ENCODE results near the gene CDO1. TPM values are rescaled to one million over a fixed set of nuclear protein-coding genes. Genes with fewer than 3 reads are reported as not detected.

CDO1 gene
- total RNA-seq (2014; rRNA removed; shearing (Covaris generic)) = 0.42 and 1.1 TPM in 2 replicates
- 0.54 and 0.70 TPM in 2 replicates for polyA plus RNA-seq (2015; cell fraction: cytosol; rRNA removed)
- polyA plus RNA-seq (2015; cell fraction: nucleus; rRNA removed) = 0.10 TPM in 1 of 2 replicates, not detected in the other

DNA sequence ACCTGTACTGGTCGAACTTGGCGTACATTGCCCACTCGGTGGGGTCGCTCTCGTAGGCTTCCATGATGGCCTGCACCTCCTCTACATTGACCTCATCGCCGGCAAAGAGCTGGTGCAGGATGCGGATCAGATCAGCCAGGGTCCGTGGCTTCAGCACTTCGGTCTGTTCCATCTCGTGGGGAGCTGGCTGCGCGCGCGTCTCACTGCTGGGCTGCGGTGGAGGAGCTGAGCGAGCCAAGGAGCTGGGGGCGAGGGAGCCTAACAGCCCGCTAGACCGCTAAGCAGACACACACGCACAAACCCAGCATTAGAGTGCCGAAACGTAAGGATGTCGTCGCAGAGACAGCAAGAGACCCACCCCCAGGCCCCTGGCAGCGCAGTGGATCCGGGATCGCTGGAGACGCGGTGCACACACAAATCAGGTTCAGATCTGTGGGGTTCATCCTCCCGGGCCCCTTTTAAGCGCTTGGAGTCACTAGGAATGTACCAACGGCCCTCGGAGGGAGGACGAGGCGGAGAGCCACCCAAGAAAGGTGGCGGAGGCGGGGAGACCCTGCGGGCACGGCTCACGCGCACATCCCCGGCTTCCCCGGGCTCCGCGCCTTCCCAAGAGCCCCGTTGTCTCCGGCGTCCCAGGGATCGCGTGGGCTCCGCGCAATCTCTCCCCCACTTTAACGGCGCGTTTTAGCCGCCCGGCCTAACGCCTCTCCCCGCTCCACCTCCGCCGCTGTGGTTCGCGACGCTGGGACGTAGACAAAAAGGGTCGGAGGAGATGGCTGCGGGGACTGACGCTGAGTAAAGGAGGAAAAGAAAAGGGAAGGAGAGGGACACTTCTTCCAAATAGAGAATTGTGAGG, at the start of gene CDO1:
Gene CDO1 (minus strand): TSS at position 434 of the 856 bp plus-strand sequence. CDS start 262 bp downstream, at position 172.
- in situ Hi-C loops (cut with HindIII; ENCODE audit: low pct_unique_long_range_greater_than_20kb, low sequenced_read_pairs) = no loop called here
- DNase-seq (ENCODE audit: low read depth, low spot score) = no peak

DNA sequence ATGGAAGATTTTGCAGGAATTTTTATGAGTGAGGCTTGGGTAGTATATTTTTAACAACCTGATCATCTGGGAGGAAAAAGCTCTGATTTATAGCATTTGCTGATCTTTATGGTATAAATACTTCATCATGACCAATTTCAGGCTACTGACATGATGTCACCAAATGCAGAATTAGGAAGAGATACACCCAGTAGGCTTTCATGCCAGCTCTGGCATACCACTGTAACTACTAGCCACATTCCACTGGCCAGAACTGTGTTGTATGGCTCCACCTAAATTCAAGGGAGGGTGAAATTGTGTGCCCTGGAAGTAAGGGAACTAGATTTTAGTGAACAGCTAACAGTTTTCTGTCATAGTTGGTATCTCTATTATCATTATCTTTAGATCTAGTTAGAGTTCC, 42.9 kb upstream of the CDO1 start:
- in situ Hi-C loops (cut with HindIII; ENCODE audit: low pct_unique_long_range_greater_than_20kb, low sequenced_read_pairs) = no loop called here
- DNase-seq (ENCODE audit: low read depth, low spot score) = no peak

DNA sequence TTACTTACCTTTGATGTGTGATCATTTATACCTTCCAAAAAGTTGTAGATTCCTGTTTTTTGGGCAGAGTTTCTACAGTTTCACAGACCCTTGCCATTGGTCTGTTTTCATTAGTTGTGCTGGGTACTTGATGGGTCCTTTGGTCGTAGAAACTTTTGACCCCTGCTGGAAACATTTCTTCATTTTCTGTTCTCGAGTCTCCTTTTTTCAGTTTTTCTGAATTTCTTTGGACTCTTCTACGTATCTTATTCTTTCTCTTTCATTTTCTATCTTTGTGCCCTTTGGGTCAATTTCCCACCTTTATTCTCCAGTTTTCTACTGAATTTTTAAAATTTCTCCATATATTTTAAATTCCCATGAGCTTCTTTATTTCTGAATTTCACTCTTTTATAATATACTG, 41.9 kb upstream of the CDO1 start:
- DNase-seq (ENCODE audit: low read depth, low spot score) = no peak
- in situ Hi-C loops (cut with HindIII; ENCODE audit: low pct_unique_long_range_greater_than_20kb, low sequenced_read_pairs) = no loop called here

DNA sequence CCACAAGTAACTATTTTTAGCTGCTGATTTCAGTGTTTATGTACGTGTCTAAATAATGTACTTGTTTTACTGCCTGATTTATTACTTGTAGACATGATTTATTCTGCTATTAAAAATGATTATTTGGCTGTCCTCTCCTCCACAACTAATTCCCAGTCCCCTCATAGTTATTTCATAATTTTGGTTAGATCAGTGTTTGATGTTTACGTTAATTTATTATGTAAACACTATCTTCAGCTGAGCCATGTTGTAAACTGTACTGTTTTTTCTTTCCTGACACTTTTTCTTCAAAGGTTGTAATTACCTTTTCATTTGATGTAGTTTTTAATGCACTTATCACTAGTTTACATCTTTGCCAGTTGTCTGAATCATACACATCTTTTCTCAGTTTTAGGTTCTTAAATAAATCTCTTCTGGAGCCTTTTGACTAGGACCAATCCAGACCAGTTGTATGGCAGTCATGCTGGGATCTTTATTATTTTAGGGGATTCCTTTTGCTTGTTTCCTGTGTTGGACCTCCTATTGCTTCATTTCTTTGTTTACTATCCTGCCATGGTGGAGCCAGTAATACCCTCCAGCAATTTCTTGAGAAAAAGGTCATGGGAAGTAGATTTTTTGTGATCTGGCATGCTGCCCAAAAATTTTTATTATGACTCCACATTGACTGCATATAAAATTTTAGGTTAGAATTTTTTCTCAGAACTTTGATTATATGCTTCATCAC, 41.3 kb upstream of the CDO1 start:
- in situ Hi-C loops (cut with HindIII; ENCODE audit: low pct_unique_long_range_greater_than_20kb, low sequenced_read_pairs) = no loop called here
- peak; percentile 92 for DNase-seq (ENCODE audit: low read depth, low spot score)

DNA sequence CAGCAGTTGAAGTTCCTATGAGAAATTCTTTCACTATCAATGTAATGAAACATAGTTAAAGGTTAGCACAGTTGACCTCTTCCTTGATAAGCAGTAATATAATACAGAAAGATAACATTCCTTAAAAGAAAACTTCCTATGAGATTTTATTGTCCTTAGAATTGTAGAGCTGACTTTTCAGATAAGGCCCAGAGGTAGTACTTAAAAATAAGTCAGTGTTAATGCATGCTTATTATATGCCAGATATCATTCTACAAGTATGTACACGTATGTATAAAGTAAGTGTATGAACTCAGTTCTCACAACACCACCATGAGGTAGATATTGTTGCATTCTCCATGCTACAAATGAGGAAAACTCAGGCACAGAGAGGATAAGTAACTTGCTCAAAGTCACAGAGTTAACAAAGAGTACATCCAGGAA, 40.6 kb upstream of the CDO1 start:
- DNase-seq (ENCODE audit: low read depth, low spot score) = no peak
- in situ Hi-C loops (cut with HindIII; ENCODE audit: low pct_unique_long_range_greater_than_20kb, low sequenced_read_pairs) = no loop called here

DNA sequence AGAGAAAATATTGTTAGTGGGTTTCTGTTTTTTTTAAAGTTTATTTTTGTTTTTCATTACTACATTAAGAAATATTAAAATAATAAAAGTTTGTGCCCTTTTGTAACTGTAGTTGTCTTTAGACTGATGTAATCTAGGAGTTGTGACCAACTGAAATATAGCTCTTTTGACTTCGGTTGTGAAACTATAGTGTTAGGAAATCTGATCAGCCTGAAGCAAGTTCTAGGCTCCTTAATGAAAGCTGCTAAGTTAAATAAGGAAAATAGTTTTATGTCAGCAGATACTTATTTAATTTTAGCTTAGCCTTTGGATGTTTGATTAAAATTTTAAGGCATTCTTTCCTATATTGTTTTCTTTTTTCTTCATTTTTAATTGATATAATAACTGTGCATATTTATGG, 39.5 kb upstream of the CDO1 start:
- in situ Hi-C loops (cut with HindIII; ENCODE audit: low pct_unique_long_range_greater_than_20kb, low sequenced_read_pairs) = no loop called here
- no peak for DNase-seq (ENCODE audit: low read depth, low spot score)

DNA sequence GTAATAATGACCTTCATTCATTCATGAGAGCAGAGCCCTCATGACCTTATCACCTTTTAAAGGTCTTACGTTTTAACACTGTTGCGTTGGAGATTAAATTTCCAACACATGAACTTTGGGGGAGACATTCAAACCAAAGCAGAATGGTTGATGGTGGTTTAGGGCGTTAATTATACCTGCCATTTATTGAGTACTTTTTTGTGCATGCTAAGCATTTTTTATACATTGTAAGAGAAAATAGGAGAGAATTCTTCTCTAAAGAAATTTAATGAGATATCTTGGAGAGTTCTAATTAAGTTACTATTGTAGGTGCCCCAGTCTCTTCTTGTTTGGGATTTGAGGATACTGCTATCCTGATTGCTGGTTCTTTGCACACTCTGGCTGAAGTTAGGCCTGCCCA, 37.7 kb upstream of the CDO1 start:
- no peak for DNase-seq (ENCODE audit: low read depth, low spot score)
- in situ Hi-C loops (cut with HindIII; ENCODE audit: low pct_unique_long_range_greater_than_20kb, low sequenced_read_pairs) = no loop called here

DNA sequence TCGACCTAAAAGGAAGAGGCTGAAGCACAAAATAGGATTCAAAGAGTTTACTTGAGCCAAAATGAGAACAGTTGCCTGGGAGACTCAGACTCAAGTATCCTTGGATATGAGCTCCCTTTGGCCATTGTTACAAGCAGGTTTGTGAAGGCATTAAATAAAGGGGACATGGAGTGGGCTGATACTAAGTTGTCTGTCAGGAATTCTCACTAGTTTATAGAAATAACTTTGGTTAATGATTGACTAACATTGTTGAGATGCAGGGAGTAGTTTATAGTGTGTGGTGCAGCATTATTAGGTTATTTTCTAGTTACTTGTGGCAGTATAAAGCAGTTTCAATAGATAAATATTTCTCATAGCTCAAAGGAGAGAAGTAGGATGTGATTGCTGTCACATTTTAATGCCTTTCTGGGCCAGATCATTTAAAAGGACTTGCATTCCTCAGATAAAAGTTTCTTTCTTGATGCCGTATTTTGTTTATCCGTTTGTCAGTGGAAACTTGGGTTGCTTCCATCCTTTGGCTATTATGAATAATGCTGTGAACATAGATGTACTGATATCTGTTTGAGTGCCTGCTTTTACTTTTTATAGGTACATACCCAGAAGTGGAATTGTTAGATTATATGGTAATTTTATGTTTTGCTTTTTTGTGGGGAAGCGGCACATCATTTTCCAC, 34.4 kb upstream of the CDO1 start:
- in situ Hi-C loops (cut with HindIII; ENCODE audit: low pct_unique_long_range_greater_than_20kb, low sequenced_read_pairs) = no loop called here
- no peak for DNase-seq (ENCODE audit: low read depth, low spot score)

DNA sequence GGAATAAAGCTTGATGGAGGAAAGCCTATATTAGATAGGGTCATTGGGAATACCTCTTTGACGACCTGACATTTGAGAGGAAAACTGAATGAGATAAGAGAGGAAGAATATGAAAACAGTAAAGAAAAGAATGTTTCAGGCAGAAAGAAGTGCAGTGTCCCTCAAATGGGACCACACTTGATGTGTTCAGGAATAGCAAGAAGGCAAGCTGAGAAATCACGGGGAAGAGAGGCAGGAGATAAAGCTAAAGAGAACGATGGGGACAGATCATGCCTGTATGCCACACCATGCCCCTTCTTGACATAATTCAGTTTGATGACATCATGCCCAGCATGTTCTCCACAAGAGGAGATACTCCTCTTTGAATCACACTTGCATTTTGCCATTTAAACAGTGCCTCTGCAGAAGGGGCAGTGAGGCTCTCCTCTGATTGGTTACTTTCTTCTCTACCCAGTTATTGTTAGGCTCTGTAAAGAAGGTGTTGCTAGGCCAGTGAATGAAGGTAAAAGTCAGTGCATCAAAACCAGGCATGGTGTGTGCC, 32.9 kb upstream of the CDO1 start:
- no peak for DNase-seq (ENCODE audit: low read depth, low spot score)
- in situ Hi-C loops (cut with HindIII; ENCODE audit: low pct_unique_long_range_greater_than_20kb, low sequenced_read_pairs) = no loop called here

DNA sequence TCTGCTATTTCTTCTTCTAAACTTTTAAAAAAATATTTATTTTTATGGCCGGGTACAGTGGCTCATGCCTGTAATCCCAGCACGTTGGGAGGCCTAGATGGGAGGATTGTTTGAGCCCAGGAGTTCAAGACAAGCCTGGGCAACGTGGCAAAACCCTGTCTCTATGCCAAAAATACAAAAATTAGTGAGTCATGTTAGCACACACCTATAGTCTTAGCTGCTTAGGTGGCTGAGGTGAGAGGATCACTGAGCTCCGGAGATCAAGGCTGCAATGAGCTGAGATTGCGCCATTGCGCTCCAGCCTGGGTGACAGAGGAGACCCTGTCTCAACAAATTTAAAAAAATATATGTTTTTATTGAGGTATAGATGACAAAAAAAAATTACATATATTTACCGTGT, 30.8 kb upstream of the CDO1 start:
- in situ Hi-C loops (cut with HindIII; ENCODE audit: low pct_unique_long_range_greater_than_20kb, low sequenced_read_pairs) = no loop called here
- no peak for DNase-seq (ENCODE audit: low read depth, low spot score)

DNA sequence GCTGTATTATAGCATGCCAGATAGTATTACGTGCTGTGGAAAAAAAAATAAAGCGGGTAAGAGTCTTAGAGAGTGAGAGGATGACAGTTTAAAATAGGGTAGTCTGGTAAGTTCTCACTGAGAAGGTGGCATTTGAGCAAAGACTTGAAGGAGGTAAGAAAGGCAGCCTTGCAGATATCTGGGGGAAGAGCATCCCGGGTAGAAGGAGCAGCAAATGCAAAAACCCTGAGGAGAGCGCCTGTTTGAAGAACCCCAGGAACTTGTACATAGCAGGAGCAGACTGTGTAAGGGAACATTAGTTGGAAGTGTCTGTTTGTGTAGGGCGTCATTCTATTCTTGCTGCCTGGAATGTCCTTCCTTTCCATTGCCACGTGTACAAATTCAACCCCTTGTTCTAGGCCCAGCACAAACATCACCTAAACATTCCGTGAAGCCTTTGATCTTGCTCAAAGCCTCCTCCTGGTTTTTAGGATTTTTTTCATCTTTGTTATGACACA, 27.9 kb upstream of the CDO1 start:
- DNase-seq (ENCODE audit: low read depth, low spot score) = no peak
- in situ Hi-C loops (cut with HindIII; ENCODE audit: low pct_unique_long_range_greater_than_20kb, low sequenced_read_pairs) = no loop called here

DNA sequence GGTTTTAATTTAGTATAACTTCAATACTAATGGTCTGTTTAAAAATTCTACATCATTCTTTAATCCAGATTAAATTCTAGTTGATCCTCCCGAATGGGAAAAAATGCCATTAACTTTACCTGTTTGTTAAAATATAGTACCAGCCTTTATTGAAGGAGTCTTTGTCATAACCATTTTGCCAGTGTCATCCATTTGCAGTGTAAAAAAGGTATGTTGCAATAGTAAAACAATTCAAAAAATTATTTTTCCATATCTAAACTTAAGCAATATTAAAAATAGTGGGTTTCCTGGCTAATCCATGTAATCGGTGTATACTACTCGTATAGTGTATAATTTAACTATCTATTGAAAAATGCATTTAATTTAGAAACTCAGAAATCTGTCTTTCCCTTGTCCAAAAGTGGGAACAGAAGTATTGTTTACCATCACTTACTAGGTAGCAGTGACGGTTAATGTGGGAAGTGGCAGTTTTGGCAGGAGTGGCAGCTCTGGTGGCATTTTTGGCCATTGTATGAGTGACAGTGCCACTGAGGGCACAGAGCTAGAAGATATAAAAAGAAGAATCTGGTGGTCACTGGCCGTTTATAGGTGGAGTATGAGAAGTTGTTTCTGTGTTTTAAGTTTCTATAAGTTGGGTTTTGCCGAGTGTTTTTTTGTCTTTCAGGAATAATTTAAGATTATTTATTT, 27.1 kb upstream of the CDO1 start:
- in situ Hi-C loops (cut with HindIII; ENCODE audit: low pct_unique_long_range_greater_than_20kb, low sequenced_read_pairs) = no loop called here
- no peak for DNase-seq (ENCODE audit: low read depth, low spot score)

DNA sequence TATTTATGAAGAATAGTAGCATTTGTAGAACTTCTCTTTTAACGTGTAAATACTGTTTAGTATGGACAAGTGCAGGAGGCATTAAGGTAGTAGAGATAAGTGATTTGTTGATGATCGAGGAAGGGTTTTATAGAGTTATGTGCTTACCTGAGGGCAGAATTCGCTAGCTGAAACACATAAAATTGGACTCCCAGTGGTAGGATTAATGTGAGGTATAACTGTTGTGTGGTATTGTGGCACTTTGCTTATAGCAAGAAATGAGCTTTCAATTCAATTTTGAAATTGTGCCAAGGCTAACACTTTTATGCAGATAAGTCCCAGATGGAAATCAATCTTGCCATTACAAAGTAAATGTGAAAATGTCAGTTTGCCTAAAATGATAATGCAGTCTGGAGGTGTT, 26.5 kb upstream of the CDO1 start:
- DNase-seq (ENCODE audit: low read depth, low spot score) = no peak
- in situ Hi-C loops (cut with HindIII; ENCODE audit: low pct_unique_long_range_greater_than_20kb, low sequenced_read_pairs) = no loop called here

DNA sequence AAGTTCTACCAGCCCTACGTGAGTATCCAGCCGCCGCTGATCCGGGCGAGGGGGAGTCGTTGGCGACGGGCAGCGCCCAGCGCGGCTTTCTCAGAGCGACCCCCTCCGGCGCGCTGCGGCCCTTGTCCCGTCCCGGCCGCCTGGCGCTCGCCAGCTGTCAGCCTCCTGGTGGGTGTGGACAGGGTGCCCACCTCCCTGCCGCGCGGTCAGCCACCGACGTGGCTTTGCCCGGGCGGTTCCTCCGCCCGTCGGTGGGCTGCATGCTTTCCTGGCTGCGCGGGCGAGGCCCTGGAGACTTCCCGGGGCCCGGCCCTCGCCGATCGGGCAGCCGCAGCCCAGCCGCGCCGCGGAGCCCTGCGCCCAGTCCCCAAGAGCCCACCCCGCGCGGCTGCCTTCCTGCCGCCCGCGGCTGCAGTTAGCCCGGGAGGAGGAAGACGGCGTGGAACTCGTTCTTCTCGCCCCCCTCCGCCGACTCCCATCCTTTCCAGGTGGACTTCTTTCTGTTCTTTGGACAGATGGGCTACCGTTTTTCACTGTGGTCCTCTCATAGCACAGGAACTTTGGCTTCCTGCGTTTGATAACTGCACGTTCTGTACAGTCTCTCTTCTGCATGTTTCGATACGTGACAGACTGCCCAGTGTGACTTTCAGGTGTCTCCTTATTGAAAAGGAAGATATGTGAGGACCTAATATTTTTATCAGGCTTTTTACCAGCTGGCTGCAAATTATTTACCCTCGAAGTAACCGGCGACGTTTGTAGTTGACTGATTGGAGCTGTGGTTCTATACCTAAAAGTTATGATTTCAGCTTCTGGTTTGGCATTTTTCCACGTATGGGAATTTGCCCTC, 25.9 kb upstream of the CDO1 start:
- peak; percentile 72 for DNase-seq (ENCODE audit: low read depth, low spot score)
- in situ Hi-C loops (cut with HindIII; ENCODE audit: low pct_unique_long_range_greater_than_20kb, low sequenced_read_pairs) = no loop called here

DNA sequence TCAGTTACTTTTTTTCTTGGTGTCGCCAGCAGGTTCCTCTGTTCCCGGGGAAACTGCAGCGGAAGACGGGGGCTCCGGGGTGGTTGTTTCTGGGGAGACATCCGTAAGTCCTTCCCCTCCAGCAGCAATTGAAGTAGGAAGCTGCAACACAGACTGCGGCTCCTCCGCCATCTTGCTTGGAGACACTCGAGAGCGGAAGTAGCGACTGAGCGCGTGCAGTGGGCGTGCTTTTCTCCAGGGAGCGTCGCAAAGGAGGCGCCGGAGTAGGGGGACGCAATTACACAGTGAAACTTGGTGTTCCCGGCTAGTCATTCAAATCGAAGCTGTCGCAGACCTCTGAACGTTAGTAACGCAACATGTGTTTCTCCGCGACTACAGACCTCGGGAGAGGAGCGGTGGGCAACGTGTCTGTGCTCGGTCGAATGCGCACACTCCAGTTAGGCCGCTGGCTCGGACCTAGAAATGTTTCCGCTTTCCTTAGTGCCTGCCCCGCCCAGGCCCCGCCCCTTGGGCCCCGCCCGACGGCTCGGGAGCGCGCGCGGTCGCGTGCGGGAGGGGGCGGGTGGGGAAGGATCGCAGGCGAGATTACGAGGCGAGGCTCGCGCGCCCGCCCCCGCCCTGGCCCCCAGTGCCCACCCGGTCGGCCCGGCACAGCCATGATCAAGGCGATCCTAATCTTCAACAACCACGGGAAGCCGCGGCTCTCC, 25.1 kb upstream of the CDO1 start, which contains the start of the genes AP3S1 and ATG12:
Gene AP3S1 (plus strand): TSS at position 554 of the 707 bp plus-strand sequence. CDS start 103 bp downstream, at position 657.
Gene ATG12 (minus strand): TSS at position 184 of the 707 bp plus-strand sequence. CDS start 13 bp downstream, at position 171.
- in situ Hi-C loops (cut with HindIII; ENCODE audit: low pct_unique_long_range_greater_than_20kb, low sequenced_read_pairs) = no loop called here
- DNase-seq (ENCODE audit: low read depth, low spot score) = peak; percentile 94

DNA sequence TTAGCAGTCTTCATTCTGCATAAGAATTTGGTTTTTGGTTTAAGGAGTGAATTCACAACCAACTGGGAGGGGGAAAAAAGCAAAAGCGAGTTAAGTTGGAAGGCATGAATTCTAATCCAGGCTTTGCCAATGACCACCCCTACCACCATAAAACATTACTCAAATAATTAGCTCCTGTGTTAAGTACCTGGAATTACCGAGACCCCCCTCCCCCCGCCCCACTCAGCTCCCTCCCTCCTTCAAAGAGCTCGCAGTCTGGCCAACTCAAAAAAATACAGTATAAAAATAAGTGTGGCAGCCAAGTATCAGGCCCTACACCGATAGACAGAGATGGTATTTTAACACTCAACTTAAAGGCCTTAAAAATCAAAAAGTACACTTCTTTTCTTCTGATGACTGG, 24.4 kb upstream of the CDO1 start:
- in situ Hi-C loops (cut with HindIII; ENCODE audit: low pct_unique_long_range_greater_than_20kb, low sequenced_read_pairs) = no loop called here
- DNase-seq (ENCODE audit: low read depth, low spot score) = no peak
